Measurements from ENCODE around the gene RAB35. TPM values are rescaled to one million over a fixed set of nuclear protein-coding genes. Genes with fewer than 3 reads are reported as not detected.

RAB35 gene
- total RNA-seq, 4 donors from 2014 or later = 22.4 to 36.1 (median 25.9) TPM

DNA sequence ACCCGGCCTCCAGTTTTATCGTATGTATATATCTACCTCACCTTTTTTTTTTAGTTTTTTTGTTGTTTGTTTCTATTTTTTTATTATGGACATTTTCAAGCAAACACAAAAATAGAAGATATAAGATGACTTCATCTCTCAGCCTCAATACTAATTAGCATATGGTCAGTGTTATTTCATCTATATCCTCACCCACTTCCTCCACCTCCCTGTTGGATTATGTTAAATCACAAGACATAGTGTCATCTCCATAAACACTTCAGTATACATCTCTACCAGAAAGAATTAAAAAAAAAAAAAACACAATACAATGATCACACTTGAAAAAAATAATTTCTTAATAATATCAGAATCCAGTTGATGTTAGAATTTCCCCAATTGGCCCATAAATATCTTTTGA, 34.9 kb downstream of the RAB35 start:
- TF ChIP-seq, protein P1, sequence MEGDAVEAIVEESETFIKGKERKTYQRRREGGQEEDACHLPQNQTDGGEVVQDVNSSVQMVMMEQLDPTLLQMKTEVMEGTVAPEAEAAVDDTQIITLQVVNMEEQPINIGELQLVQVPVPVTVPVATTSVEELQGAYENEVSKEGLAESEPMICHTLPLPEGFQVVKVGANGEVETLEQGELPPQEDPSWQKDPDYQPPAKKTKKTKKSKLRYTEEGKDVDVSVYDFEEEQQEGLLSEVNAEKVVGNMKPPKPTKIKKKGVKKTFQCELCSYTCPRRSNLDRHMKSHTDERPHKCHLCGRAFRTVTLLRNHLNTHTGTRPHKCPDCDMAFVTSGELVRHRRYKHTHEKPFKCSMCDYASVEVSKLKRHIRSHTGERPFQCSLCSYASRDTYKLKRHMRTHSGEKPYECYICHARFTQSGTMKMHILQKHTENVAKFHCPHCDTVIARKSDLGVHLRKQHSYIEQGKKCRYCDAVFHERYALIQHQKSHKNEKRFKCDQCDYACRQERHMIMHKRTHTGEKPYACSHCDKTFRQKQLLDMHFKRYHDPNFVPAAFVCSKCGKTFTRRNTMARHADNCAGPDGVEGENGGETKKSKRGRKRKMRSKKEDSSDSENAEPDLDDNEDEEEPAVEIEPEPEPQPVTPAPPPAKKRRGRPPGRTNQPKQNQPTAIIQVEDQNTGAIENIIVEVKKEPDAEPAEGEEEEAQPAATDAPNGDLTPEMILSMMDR (IDR thresholded peaks at IDR 0.05) = no peak
- DNase-seq (ENCODE audit: low spot score) (no peak), ATAC-seq (ENCODE audit: low FRiP score) (no peak)

GRCh38 chr12:120079411-120080400, 36.8 kb downstream of the RAB35 start:
- TF ChIP-seq, protein P1 (IDR thresholded peaks at IDR 0.05) = no peak
- peak; percentile 38 for ATAC-seq (ENCODE audit: low FRiP score)
- no peak for DNase-seq (ENCODE audit: low spot score)

GRCh38 chr12:120078868-120079267, 37.7 kb downstream of the RAB35 start:
- DNase-seq (ENCODE audit: low spot score) (no peak), ATAC-seq (ENCODE audit: low FRiP score) (no peak)
- TF ChIP-seq, protein P1 (IDR thresholded peaks at IDR 0.05) = no peak

GRCh38 chr12:120077260-120077659, 39.3 kb downstream of the RAB35 start:
- ATAC-seq (ENCODE audit: low FRiP score) (no peak), DNase-seq (ENCODE audit: low spot score) (no peak)
- TF ChIP-seq, protein P1 (IDR thresholded peaks at IDR 0.05) = no peak

DNA sequence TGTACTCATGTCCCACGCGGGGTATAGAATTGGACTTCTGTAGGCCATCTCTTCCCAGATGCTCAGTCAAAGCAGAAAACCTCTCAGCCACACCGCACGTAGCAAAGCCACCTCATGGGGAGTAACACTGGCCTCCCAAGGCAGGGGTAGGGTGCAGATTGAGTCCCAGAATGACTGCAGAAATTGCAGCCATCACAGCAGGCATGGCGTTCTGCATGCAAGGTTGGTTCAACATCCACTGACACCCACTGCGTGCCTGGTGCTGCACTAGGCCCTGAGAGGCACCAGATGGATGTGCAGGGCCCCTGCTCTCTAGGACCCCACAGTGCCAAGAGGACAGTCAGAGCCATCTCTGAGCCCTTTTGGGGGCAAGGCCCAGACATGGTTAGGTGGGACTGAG, 39.9 kb downstream of the RAB35 start:
- no peak for DNase-seq (ENCODE audit: low spot score)
- no peak for ATAC-seq (ENCODE audit: low FRiP score)
- TF ChIP-seq, protein P1 (IDR thresholded peaks at IDR 0.05) = no peak

GRCh38 chr12:120075034-120075616, 41.4 kb downstream of the RAB35 start:
- TF ChIP-seq, protein P1 (IDR thresholded peaks at IDR 0.05) = no peak
- DNase-seq (ENCODE audit: low spot score) (no peak), ATAC-seq (ENCODE audit: low FRiP score) (no peak)
